Endothelial cell of umbilical vein (primary cell): ENCODE measurements around the gene SH3PXD2A. TPM values are rescaled to one million over a fixed set of nuclear protein-coding genes. Genes with fewer than 3 reads are reported as not detected.

Source experiments
- BruUV-seq: library from RNA; stranded (reverse); fragments of 400-500 nt; replicated peaks from 2 replicates; lab custom pipeline; 2021; lab: Mats Ljungman, UMichigan
- CTCF ChIA-PET: fragments of 300-600, 350-600 bp; sonication (Branson Sonifier 250); formaldehyde crosslinking; loops from one replicate; lab custom pipeline; 2021; ENCODE audit warnings: antibody characterized with exemption, inconsistent platforms; lab: Charles Lee
- POLR2A ChIA-PET: fragments of 300-600, 350-600 bp; sonication (Branson Sonifier 250); formaldehyde crosslinking; loops from one replicate; lab custom pipeline; 2021; ENCODE audit warnings: antibody characterized with exemption, inconsistent platforms; lab: Charles Lee
- DNase-seq: peaks from one replicate; pipeline ENCODE4 v3.0.0-alpha.2; 2011; ENCODE audit warnings: low read depth, low spot score
- FAIRE-seq: peaks from 2 replicates; lab custom pipeline; 2011; peaks lifted over from hg19 to GRCh38; lab: Jason Lieb, UNC
- H2AFZ ChIP-seq: 2 replicates; pipeline ENCODE4 v1.6.0; 2012; ENCODE audit warnings: low read depth, low read length, control low read depth, inconsistent platforms
- H3K27ac ChIP-seq: 2 replicates; pipeline ENCODE4 v1.5.1; 2011; ENCODE audit warnings: low read depth, mild to moderate bottlenecking, control low read depth, low read length, moderate library complexity; ENCODE audit not compliant: insufficient read depth
- H3K27me3 ChIP-seq, 2 experiments: 2 replicates each; pipeline versions ENCODE4 v1.6.0 to v1.6.1; 2011; ENCODE audit warnings: low read length in 2 of 2, mixed read lengths in 1 of 2; ENCODE audit not compliant: control insufficient read depth in 2 of 2, insufficient read depth in 2 of 2
- H3K36me3 ChIP-seq, 2 experiments: 2 replicates in 1 of 2; 3 replicates in 1 of 2; pipeline ENCODE4 v1.5.1; 2011; ENCODE audit warnings: low read length in 2 of 2, mild to moderate bottlenecking in 1 of 2, moderate library complexity in 1 of 2; ENCODE audit not compliant: control insufficient read depth in 2 of 2, insufficient read depth in 2 of 2; ENCODE audit errors: extremely low read depth in 1 of 2
- H3K4me1 ChIP-seq: 3 replicates; pipeline ENCODE4 v1.5.1; 2011; ENCODE audit warnings: mild to moderate bottlenecking, low read length; ENCODE audit not compliant: control insufficient read depth, insufficient read depth; ENCODE audit errors: extremely low read depth
- H3K4me2 ChIP-seq: 2 replicates; pipeline ENCODE4 v1.6.1; 2011; ENCODE audit warnings: low read length, control low read depth, mixed read lengths; ENCODE audit not compliant: insufficient read depth
- H3K4me3 ChIP-seq, 3 experiments: fragments of 200-600 bp in 1 of 3; sonication (generic), shearing (Covaris generic) in 1 of 3; replicated peaks in 1 of 3; 2 replicates each; pipeline ENCODE4 v1.5.1; 2011 to 2016; ENCODE audit warnings: control low read depth in 3 of 3, low read length in 3 of 3, mild to moderate bottlenecking in 2 of 3, inconsistent platforms in 1 of 3, low read depth in 1 of 3, moderate library complexity in 1 of 3; ENCODE audit not compliant: insufficient read depth in 1 of 3
- H3K79me2 ChIP-seq: 2 replicates; pipeline ENCODE4 v1.6.0; 2012; ENCODE audit warnings: low read length, inconsistent platforms; ENCODE audit not compliant: control insufficient read depth, insufficient read depth
- H3K9ac ChIP-seq: replicated peaks from 2 replicates; pipeline ENCODE3; 2011; ENCODE audit warnings: low read length, control low read depth; ENCODE audit not compliant: insufficient read depth; ENCODE audit errors: extremely low read depth
- H3K9me1 ChIP-seq: replicated peaks from 3 replicates; pipeline ENCODE4 v1.6.0; 2011; ENCODE audit warnings: mild to moderate bottlenecking, low read length; ENCODE audit not compliant: control insufficient read depth, insufficient read depth; ENCODE audit errors: extremely low read depth
- H3K9me3 ChIP-seq: replicated peaks from 2 replicates; pipeline ENCODE4 v1.5.1; 2012; ENCODE audit warnings: low read length, inconsistent platforms; ENCODE audit not compliant: control insufficient read depth, insufficient read depth
- H4K20me1 ChIP-seq: replicated peaks from 2 replicates; pipeline ENCODE3; 2011; ENCODE audit warnings: mild to moderate bottlenecking, low read length; ENCODE audit not compliant: control insufficient read depth, insufficient read depth; ENCODE audit errors: extremely low read depth
- EZH2 ChIP-seq: IDR thresholded peaks from 2 replicates; pipeline ENCODE4 v1.6.1; 2012; ENCODE audit warnings: borderline replicate concordance, low read depth, mild to moderate bottlenecking, moderate library complexity, low read length, inconsistent platforms; ENCODE audit not compliant: severe bottlenecking
- FOS ChIP-seq: IDR thresholded peaks from 2 replicates; pipeline ENCODE4 v1.6.1; 2011; ENCODE audit warnings: mild to moderate bottlenecking, low read length, moderate library complexity, borderline replicate concordance; ENCODE audit not compliant: insufficient read depth
- GATA2 ChIP-seq: IDR thresholded peaks from 2 replicates; pipeline ENCODE4 v1.7.0; 2011; ENCODE audit warnings: low read depth, mild to moderate bottlenecking, moderate library complexity, mixed read lengths, low read length; ENCODE audit not compliant: insufficient read length, insufficient read depth
- JUN ChIP-seq: IDR thresholded peaks from 2 replicates; pipeline ENCODE4 v1.6.1; 2011; ENCODE audit warnings: borderline replicate concordance, low read depth; ENCODE audit not compliant: insufficient read length, insufficient read depth
- MAX ChIP-seq: IDR thresholded peaks from 2 replicates; pipeline ENCODE4 v1.6.1; 2011; ENCODE audit not compliant: insufficient read depth, insufficient read length
- MYC ChIP-seq: IDR thresholded peaks from one replicate; pipeline ENCODE4 v1.6.1; 2011; ENCODE audit warnings: mild to moderate bottlenecking, low read depth, low read length
- POLR2A ChIP-seq: IDR thresholded peaks from 2 replicates; pipeline ENCODE4 v1.6.1; 2012; ENCODE audit warnings: low read depth, mild to moderate bottlenecking, control low read depth, low read length
- POLR2AphosphoS5 ChIP-seq: IDR thresholded peaks from 2 replicates; pipeline ENCODE4 v1.6.1; 2012; ENCODE audit warnings: low read depth, mild to moderate bottlenecking, control low read depth, low read length, moderate library complexity; ENCODE audit not compliant: insufficient read depth
- dilution Hi-C: fragments of 300-500 bp; cut with MboI; formaldehyde crosslinking; loops from one replicate; pipeline ENCODE4 v1.15.0; 2019; ENCODE audit warnings: low sequenced_read_pairs; ENCODE audit not compliant: extremely low pct_ligation_motif_present
- intact Hi-C: fragments of 100-400 bp; cut with micrococcal nuclease; formaldehyde crosslinking; loops from one replicate; pipeline ENCODE4 v1.10.0; 2022
- polyA plus RNA-seq, 4 experiments: library from polyadenylated mRNA; depleted of rRNA in 3 of 4; stranded (reverse) in 3 of 4; unstranded in 1 of 4; fragments of >200 nt; gene quantifications; 2 replicates each; pipeline versions ENCODE4 v1.2.1 to v1.2.3, GENCODE V29; 2011 to 2012; ENCODE audit warnings: missing spikeins in 1 of 4
- total RNA-seq: library from RNA; stranded (reverse); gene quantifications from 2 replicates; pipeline ENCODE4 v1.2.3, GENCODE V29; 2021
- TF ChIP-seq, protein P1 (sequence below), 2 donors: IDR thresholded peaks; 1 replicate in 1 of 2; 2 replicates in 1 of 2; pipeline ENCODE4 v1.5.1; 2011; ENCODE audit warnings: low read length in 2 of 2, mild to moderate bottlenecking in 2 of 2, moderate library complexity in 2 of 2, control low read depth in 1 of 2, inconsistent platforms in 1 of 2, low read depth in 1 of 2; ENCODE audit not compliant: insufficient read depth in 1 of 2; ENCODE audit errors: extremely low read depth in 1 of 2

SH3PXD2A gene
- total and polyA plus RNA-seq, 2 donors (not counting 3 experiments of a cell fraction or from before 2014, with no cell fraction given): 1.4 to 5.1 TPM

- Histone ChIP-seq H4K20me1 (no peaks in the 10 kb centered on the region), H3K9me1 (no peaks in the 10 kb centered on the region), H3K4me1 (no peaks in the 10 kb centered on the region), H3K4me2 (no peak overlapping the region), H3K36me3 (no peaks in the 10 kb centered on the region), H2AFZ (no peak overlapping the region), H3K4me3 (no peak overlapping the region), H3K9me3 (no peaks in the 10 kb centered on the region), H3K9ac (no peak overlapping the region), H3K27ac (no peak overlapping the region), H3K79me2 (no peaks in the 10 kb centered on the region), H3K27me3 (no peaks in the 10 kb centered on the region)
- FAIRE-seq (no peak), DNase-seq (no peak)
- TF ChIP-seq POLR2AphosphoS5 (no peak), GATA2 (no peak), JUN (no peak), MYC (no peak), MAX (no peak), FOS (no peak), POLR2A (no peak), EZH2 (no peak)
- TF ChIP-seq, protein P1, sequence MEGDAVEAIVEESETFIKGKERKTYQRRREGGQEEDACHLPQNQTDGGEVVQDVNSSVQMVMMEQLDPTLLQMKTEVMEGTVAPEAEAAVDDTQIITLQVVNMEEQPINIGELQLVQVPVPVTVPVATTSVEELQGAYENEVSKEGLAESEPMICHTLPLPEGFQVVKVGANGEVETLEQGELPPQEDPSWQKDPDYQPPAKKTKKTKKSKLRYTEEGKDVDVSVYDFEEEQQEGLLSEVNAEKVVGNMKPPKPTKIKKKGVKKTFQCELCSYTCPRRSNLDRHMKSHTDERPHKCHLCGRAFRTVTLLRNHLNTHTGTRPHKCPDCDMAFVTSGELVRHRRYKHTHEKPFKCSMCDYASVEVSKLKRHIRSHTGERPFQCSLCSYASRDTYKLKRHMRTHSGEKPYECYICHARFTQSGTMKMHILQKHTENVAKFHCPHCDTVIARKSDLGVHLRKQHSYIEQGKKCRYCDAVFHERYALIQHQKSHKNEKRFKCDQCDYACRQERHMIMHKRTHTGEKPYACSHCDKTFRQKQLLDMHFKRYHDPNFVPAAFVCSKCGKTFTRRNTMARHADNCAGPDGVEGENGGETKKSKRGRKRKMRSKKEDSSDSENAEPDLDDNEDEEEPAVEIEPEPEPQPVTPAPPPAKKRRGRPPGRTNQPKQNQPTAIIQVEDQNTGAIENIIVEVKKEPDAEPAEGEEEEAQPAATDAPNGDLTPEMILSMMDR (IDR thresholded peaks at IDR 0.05; ENCODE audit: extremely low read depth in 1 of 2, insufficient read depth in 1 of 2, low read depth in 1 of 2, low read length in 2 of 2): no peak
- intact Hi-C loops (no loop called here), dilution Hi-C loops (no loop called here)
- no TSS peak for BruUV-seq
- POLR2A ChIA-PET: no interaction called here
- CTCF ChIA-PET: interaction anchor here (1.3 to 1.9 kb wide), 4 partner anchors 8 to 50 kb away, joined by 3 to 6 read pairs (median 4); no protein-coding TSS in a partner anchor
These were observed 66.2 kb downstream of the SH3PXD2A start for GRCh38 chr10:103789161-103789560.
